ENCODE results near the gene SPHKAP.

DNA sequence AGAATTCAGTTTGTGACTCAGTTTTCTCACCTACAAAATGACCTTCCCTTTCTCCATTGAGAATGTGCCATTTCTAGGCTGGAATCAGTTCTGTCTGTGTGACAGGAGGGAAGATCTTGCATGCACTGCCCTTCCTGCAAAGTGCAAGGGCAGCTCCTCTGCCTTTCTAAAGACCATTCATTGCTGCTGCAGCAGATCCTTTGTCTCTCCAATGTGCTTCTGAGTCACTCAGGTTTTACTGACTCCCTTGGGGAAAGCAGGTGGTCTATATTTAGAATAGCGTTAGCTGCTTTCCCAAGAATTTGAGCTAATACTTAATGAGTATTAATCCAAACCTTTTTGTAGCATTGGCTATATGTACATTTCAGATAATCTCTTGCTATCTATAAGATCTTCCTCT lies 247.6 kb downstream of the SPHKAP start:
- TF ChIP-seq, protein P1, sequence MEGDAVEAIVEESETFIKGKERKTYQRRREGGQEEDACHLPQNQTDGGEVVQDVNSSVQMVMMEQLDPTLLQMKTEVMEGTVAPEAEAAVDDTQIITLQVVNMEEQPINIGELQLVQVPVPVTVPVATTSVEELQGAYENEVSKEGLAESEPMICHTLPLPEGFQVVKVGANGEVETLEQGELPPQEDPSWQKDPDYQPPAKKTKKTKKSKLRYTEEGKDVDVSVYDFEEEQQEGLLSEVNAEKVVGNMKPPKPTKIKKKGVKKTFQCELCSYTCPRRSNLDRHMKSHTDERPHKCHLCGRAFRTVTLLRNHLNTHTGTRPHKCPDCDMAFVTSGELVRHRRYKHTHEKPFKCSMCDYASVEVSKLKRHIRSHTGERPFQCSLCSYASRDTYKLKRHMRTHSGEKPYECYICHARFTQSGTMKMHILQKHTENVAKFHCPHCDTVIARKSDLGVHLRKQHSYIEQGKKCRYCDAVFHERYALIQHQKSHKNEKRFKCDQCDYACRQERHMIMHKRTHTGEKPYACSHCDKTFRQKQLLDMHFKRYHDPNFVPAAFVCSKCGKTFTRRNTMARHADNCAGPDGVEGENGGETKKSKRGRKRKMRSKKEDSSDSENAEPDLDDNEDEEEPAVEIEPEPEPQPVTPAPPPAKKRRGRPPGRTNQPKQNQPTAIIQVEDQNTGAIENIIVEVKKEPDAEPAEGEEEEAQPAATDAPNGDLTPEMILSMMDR (conservative IDR thresholded peaks at IDR 0.05 in 1 of 2, IDR thresholded peaks at IDR 0.05 in 1 of 2; ENCODE audit: low read depth in 1 of 2, low read length in 2 of 2): no peak
- TF ChIP-seq EZH2 (IDR thresholded peaks at IDR 0.05; ENCODE audit: low read length, missing control alignments): no peak
